Keratinocyte (primary cell): ENCODE data around the gene CDKAL1. TPM values are rescaled to one million over a fixed set of nuclear protein-coding genes. Genes with fewer than 3 reads are reported as not detected.
A peak's percentile ranks its signal among the peaks of the same experiment; 100 is the strongest.

Experiments
- DNase-seq: peaks from one replicate; pipeline ENCODE4 v3.0.0-alpha.2; 2011; ENCODE audit warnings: low read depth, missing footprints, low spot score
- FAIRE-seq: peaks from 2 replicates; lab custom pipeline; 2011; peaks lifted over from hg19 to GRCh38; lab: Jason Lieb, UNC
- H2AFZ ChIP-seq: 2 replicates; pipeline ENCODE4 v1.6.0; 2012; ENCODE audit warnings: low read length, control low read depth, inconsistent platforms; ENCODE audit not compliant: control insufficient read depth
- H3K27ac ChIP-seq: 2 replicates; pipeline ENCODE4 v1.5.1; 2011; ENCODE audit warnings: low read length; ENCODE audit not compliant: control insufficient read depth, insufficient read depth
- H3K27me3 ChIP-seq: 3 replicates; pipeline ENCODE4 v1.6.0; 2011; ENCODE audit warnings: low read length; ENCODE audit not compliant: control insufficient read depth, insufficient read depth; ENCODE audit errors: extremely low read depth
- H3K36me3 ChIP-seq, 2 experiments: 2 replicates in 1 of 2; 3 replicates in 1 of 2; pipeline ENCODE4 v1.5.1; 2011; ENCODE audit warnings: low read length in 2 of 2, mild to moderate bottlenecking in 1 of 2; ENCODE audit not compliant: control insufficient read depth in 2 of 2, insufficient read depth in 2 of 2; ENCODE audit errors: extremely low read depth in 1 of 2
- H3K4me1 ChIP-seq: 3 replicates; pipeline ENCODE4 v1.5.1; 2011; ENCODE audit warnings: low read length; ENCODE audit not compliant: control insufficient read depth, insufficient read depth; ENCODE audit errors: extremely low read depth
- H3K4me2 ChIP-seq: 3 replicates; pipeline ENCODE4 v1.6.0; 2011; ENCODE audit warnings: low read depth, low read length; ENCODE audit not compliant: control insufficient read depth, insufficient read depth; ENCODE audit errors: extremely low read depth
- H3K4me3 ChIP-seq, 3 experiments: fragments of 200-600 bp in 1 of 3; sonication (generic) in 1 of 3; 2 replicates in 2 of 3; 3 replicates in 1 of 3; pipeline ENCODE4 v1.5.1; 2011 to 2016; ENCODE audit warnings: low read length in 3 of 3, mild to moderate bottlenecking in 3 of 3, control low read depth in 2 of 3, inconsistent platforms in 1 of 3, low read depth in 1 of 3, mixed read lengths in 1 of 3, mixed run types in 1 of 3, moderate library complexity in 1 of 3; ENCODE audit not compliant: control insufficient read depth in 2 of 3, insufficient read depth in 2 of 3; ENCODE audit errors: extremely low read depth in 1 of 3
- H3K79me2 ChIP-seq: 2 replicates; pipeline ENCODE4 v1.6.0; 2012; ENCODE audit warnings: low read length; ENCODE audit not compliant: control insufficient read depth, insufficient read depth
- H3K9ac ChIP-seq: 3 replicates; pipeline ENCODE4 v1.6.0; 2011; ENCODE audit warnings: low read length; ENCODE audit not compliant: control insufficient read depth, insufficient read depth; ENCODE audit errors: extremely low read depth
- H3K9me1 ChIP-seq: 3 replicates; pipeline ENCODE4 v1.6.0; 2011; ENCODE audit warnings: low read length; ENCODE audit not compliant: control insufficient read depth, insufficient read depth; ENCODE audit errors: extremely low read depth
- H3K9me3 ChIP-seq: 2 replicates; pipeline ENCODE4 v1.5.1; 2012; ENCODE audit warnings: low read depth, low read length; ENCODE audit not compliant: control insufficient read depth
- H4K20me1 ChIP-seq: 3 replicates; pipeline ENCODE4 v1.6.0; 2011; ENCODE audit warnings: low read length; ENCODE audit not compliant: control insufficient read depth, insufficient read depth; ENCODE audit errors: extremely low read depth
- CTCF ChIP-seq, 3 experiments: IDR thresholded peaks in 1 of 3; conservative IDR thresholded peaks in 1 of 3; optimal IDR thresholded peaks in 1 of 3; 2 replicates in 2 of 3; 3 replicates in 1 of 3; pipeline versions ENCODE3 to v1.5.1; 2011; ENCODE audit warnings: low read length in 3 of 3, mild to moderate bottlenecking in 3 of 3, moderate library complexity in 2 of 3, control low read depth in 1 of 3, inconsistent platforms in 1 of 3; ENCODE audit not compliant: insufficient read depth in 2 of 3; ENCODE audit errors: extremely low read depth in 1 of 3
- EZH2 ChIP-seq: IDR thresholded peaks from one replicate; pipeline ENCODE4 v1.6.1; 2012; ENCODE audit warnings: inconsistent platforms, mild to moderate bottlenecking, low read length, moderate library complexity
- dilution Hi-C: fragments of 300-500 bp; cut with MboI; formaldehyde crosslinking; loops from one replicate; pipeline ENCODE4 v1.7.0; 2020; ENCODE audit warnings: low sequenced_read_pairs; ENCODE audit not compliant: extremely low pct_ligation_motif_present
- polyA plus RNA-seq, 5 experiments: library from polyadenylated mRNA; depleted of rRNA in 3 of 5; stranded (reverse) in 3 of 5; stranded (forward) in 1 of 5; unstranded in 1 of 5; fragments of >200 nt; gene quantifications; 1 replicate in 1 of 5; 2 replicates in 3 of 5; 3 replicates in 1 of 5; pipeline versions ENCODE4 v1.2.1 to v1.2.3, GENCODE V29; 2011 to 2012; ENCODE audit warnings: missing spikeins in 2 of 5, low read depth in 1 of 5, low replicate concordance in 1 of 5

Gene CDKAL1
- polyA plus RNA-seq, 1 donor (not counting 4 experiments of a cell fraction or from before 2014, with no cell fraction given), result 5.6 TPM

DNA sequence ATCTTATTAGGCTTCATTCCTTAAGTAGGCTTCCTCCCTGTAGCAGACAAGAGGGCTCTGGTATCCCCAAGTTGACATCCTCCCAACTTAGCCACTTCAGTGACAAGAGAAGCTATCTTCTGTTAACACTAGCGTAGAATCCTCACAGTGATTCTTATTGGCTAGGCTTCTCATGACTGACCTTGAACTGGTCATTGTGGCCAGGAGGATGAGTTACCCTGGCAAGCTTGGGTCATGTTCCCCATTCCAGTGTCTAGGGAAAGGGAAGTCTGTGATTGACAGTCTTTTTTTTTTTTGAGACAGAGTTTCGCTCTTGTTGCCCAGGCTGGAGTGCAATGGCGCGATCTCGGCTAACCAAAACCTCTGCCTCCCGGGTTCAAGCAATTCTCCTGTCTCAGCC is 7.1 kb downstream of the CDKAL1 start:
- Histone ChIP-seq H3K27ac (peak overlapping the region; percentile 11), H3K36me3 (peaks cover 0 to 12% of the 10 kb centered on the region in 2 experiments), H3K4me3 (no peak overlapping the region), H3K27me3 (no peaks in the 10 kb centered on the region), H3K9me1 (no peaks in the 10 kb centered on the region), H3K4me2 (no peak overlapping the region), H4K20me1 (no peaks in the 10 kb centered on the region), H2AFZ (no peak overlapping the region), H3K9ac (no peak overlapping the region), H3K4me1 (peaks cover 30% of the 10 kb centered on the region), H3K9me3 (no peaks in the 10 kb centered on the region), H3K79me2 (peaks cover 16% of the 10 kb centered on the region)
- TF ChIP-seq EZH2, result no peak
- no peak for TF ChIP-seq CTCF (optimal IDR thresholded peaks at IDR 0.05 in 1 of 3, IDR thresholded peaks at IDR 0.05 in 1 of 3, conservative IDR thresholded peaks at IDR 0.05 in 1 of 3; ENCODE audit: extremely low read depth in 1 of 3, insufficient read depth in 2 of 3, low read length in 3 of 3)
- FAIRE-seq (no peak), DNase-seq (no peak)
- dilution Hi-C loops, result no loop called here

DNA sequence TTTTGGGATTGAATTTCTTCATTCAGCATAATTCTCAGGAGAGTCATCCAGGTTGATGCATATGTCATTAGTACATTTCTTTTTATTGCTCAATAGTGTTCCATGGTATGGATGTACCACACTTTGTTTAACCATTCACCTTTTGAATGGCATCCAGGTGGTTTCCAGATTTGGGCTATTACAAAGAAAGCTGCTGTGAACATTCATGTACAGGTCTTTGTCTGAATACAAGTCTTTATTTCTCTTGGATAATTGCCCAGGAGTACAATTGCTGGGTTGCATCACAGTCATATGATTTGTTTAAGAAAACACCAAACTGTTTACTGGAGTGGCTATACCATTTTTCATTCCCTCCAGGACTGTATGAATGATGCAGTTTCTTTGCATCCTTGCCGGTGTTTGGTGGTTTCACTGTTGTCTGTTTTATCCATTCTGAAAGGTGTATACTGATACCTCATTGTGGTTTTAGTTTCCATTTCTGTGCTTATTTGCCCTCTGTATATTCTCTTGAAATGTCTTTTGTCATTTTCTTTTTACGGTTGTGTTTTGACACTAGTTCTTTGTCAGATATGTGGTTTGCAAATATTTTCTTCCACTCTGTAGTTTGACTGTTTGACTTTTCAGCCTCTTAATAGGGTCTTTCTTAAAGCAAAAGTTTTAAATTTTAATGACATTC is 8.8 kb downstream of the CDKAL1 start:
- peak overlapping the region in 1 of 3 experiments; percentile 6 for H3K4me3 ChIP-seq
- H3K9ac ChIP-seq, result peak overlapping the region; percentile 66
- no peaks in the 10 kb centered on the region for H3K9me3 ChIP-seq
- FAIRE-seq (peak; percentile 95), DNase-seq (peak; percentile 94)
- no peaks in the 10 kb centered on the region for H4K20me1 ChIP-seq
- H3K4me1 ChIP-seq, result peaks cover 30% of the 10 kb centered on the region
- peak overlapping the region; percentile 94 for H3K27ac ChIP-seq
- no peak for TF ChIP-seq CTCF (optimal IDR thresholded peaks at IDR 0.05 in 1 of 3, IDR thresholded peaks at IDR 0.05 in 1 of 3, conservative IDR thresholded peaks at IDR 0.05 in 1 of 3; ENCODE audit: extremely low read depth in 1 of 3, insufficient read depth in 2 of 3, low read length in 3 of 3)
- TF ChIP-seq EZH2, result no peak
- dilution Hi-C loops, result no loop called here
- H3K4me2 ChIP-seq, result peak overlapping the region; percentile 65
- no peaks in the 10 kb centered on the region for H3K9me1 ChIP-seq
- no peaks in the 10 kb centered on the region for H3K27me3 ChIP-seq
- peaks cover 16% of the 10 kb centered on the region for H3K79me2 ChIP-seq
- peaks cover 0 to 12% of the 10 kb centered on the region in 2 experiments for H3K36me3 ChIP-seq
- no peak overlapping the region for H2AFZ ChIP-seq
